GM19099 (cell line): ENCODE results near the gene PGAP3.
A peak's percentile ranks its signal among the peaks of the same experiment; 100 is the strongest.

Experiments
- POLR2A ChIP-seq: IDR thresholded peaks from 3 replicates; pipeline ENCODE4 v1.6.1; 2011; ENCODE audit warnings: low read depth; ENCODE audit not compliant: insufficient read length; ENCODE audit errors: extremely low read depth

PGAP3 gene

GRCh38 chr17:39684369-39685192 lies 3.3 kb downstream of the PGAP3 start:
- TF ChIP-seq POLR2A = no peak

DNA sequence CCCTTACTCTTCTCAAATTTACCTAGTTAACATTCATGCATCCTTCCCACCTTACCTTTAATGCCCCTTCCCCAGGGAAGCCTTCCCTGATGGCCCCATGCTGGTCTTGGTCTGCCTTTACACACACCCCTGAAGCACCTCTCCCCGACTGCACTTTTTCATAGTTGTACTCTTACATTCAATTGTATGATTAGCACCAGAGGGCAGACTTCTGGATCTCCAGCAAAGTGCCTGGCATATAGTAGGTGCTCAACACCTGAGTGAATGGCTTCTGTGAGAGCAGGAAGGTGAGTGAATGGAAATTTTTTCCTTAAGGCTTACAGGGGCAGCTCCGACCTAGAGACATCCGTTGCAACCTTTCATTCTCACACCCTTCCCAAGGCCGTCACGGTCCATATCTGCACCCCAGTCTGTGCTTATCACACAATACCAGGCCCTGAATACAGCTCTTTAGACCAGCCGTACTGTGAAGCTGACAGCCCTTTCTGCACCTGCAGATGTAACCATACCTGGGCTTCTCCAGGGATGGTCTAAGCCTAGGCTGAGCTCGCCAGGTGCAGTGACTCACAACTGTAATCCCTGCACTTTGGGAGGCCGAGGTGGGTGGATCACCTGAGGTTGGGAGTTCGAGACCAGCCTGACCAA lies 4.4 kb downstream of the PGAP3 start:
- no peak for TF ChIP-seq POLR2A

DNA sequence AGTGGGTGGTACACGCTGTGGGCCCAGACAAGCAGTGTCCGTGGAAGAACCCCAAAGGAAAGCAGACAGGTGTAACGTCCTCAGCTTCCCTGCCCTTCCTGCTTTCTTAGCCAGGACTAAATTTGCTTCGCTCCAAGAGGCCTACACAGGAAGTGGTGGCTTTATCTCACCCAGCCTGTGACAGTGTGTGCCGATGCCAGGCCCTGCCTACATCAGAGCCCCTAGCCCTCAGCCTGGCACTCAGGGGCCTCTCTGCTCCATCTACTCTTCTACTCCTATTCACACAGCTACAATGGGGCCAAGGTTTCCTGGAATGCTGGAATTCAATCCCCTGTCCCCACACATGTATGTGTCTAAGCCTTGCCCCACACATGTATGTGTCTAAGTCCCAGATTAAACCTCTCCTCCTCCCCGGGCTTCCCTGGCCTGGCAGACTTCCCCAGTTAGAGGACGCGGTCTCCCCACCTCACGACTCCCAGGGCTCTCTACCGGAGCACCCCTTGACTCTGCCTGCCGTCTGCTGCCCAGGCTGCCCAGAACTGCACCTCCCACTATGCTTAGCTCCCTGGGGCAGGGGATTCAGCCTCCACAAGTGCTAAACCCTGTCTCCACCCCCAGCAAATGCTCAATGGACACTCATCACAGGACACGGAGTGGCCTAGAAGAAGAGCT lies 8.2 kb downstream of the PGAP3 start:
- TF ChIP-seq POLR2A = no peak

- no peak for TF ChIP-seq POLR2A
Measured at GRCh38 chr17:39678340-39679116, 9.3 kb downstream of the PGAP3 start.

DNA sequence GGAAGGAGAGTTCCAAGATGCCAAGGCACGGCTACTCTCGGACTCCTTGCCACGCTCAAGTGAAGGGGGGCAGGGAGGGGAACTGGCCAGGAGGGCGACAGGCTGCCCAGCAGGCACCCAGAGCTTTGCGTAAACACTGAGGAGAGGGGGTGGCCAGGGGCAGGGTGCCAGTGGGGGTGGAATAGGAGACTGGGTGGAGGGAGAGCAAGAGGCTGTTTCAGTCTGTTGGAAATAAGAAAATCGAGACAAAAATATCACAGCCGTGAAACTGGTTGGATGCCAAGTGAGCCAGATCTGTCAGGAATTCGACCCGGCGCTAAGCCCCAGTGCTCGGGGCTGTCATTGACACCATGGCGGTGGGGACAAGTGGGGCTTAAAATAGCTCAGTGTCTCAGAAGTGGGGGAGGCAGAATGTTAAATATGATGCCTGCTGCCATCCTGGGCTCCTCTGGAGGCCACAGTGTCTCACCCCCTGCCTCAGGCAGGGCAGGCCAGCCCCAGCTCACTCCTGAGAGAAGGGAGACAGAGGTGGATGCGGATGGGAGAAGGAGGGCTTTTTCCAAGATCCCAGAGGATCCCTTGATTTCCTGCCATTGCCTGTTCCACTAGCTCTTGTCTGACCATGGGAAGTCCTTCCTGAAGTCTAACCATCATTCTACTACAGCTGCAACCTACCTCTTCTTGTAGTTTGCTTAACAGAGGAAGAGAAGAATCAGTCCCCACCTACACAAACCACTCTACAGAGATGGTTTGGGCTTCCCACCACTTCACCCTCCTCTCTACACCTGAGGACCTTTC lies 10.1 kb downstream of the PGAP3 start:
- no peak for TF ChIP-seq POLR2A

GRCh38 chr17:39677072-39677471 lies 10.8 kb downstream of the PGAP3 start:
- no peak for TF ChIP-seq POLR2A

- peak; percentile 16 for TF ChIP-seq POLR2A
Measured at GRCh38 chr17:39676198-39676819, 11.5 kb downstream of the PGAP3 start.

- TF ChIP-seq POLR2A = no peak
Measured at GRCh38 chr17:39675390-39676082, 12.3 kb downstream of the PGAP3 start.

DNA sequence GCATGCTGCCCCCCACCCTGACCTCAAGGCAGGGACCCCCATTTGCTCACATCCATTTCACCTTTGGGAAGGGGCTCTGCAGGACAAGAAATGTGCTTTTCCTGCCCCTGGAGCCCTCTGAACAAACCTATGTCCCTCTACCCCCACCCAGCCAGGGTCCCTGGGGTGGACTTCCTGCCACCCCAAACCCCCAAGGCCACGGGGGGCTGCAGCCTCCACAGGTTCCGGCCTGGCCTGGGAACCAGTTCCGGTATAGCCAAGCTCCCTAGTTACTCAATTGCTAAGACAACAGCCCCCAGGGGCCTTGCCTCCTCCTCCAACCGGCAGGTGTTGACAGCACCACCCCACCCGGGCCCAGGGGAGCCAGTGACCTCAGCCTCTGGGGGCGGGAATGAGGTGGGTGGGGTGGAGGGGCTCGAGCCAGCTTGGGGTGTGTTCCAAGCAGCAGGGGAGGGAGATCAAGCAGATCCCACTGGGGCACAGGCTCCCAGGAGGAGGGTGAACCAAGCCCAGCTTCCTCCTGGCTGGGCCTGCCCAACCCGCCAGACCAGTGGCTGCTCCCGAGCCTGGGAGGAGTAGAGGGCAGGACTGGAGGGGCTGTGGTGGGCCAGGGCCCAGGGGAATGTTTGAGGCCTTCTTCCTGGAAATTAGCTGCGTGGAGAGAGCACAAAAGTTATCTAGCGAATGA lies 13.0 kb downstream of the PGAP3 start:
- peak; percentile 38 for TF ChIP-seq POLR2A

GRCh38 chr17:39674179-39674578 lies 13.7 kb downstream of the PGAP3 start:
- no peak for TF ChIP-seq POLR2A

DNA sequence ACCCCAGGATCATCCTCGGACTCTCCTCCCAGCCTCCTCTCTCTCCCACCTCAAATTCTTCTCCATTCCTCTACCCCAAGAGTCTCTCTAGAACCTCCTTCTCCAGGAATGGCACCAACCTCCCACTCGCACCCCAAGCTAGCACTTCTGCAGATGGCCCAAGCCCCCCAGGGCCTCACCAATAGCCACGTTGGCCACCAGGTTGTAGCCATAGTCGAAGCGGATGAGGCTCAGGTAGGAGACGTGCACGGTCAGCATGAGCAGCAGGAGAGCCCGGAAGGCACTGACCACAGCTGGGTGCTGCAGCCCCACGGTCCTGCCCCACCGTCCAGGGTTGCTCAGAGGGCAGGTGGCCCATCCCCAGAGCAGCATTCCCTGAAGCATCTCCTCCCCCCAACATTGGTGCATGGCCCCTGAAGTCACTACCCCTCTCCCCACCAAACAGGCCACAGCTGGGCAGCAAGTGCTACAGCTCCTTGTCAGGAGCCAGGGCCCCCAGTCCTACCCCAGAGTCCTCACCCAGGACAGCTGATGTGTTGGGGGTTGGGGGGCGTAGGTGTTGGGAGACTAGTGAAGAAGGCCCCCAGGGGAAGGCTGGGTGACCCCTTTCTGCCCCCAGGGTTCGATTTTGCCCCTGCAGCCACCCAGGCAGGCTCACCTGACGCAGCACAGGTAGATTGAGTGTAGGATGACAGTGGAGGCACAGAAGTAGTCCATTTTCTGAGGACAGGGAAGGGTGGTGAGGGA lies 14.3 kb downstream of the PGAP3 start:
- no peak for TF ChIP-seq POLR2A
